Stomach (tissue), 9 donors: ENCODE data around the gene SYNPO2. TPM values are rescaled to one million over a fixed set of nuclear protein-coding genes. Genes with fewer than 3 reads are reported as not detected.

ENCODE experiments used
- DNase-seq, 2 donors: peaks; one replicate each; pipeline versions ENCODE4 v3.0.0 to v3.0.0-alpha.2; 2013 to 2019
- H3K27ac ChIP-seq, 5 donors: fragments of 200-600 bp in 4 of 5; sonication (generic) in 4 of 5; one replicate each; pipeline ENCODE4 v1.5.1; 2013 to 2019; ENCODE audit warnings: mild to moderate bottlenecking in 1 of 5, moderate library complexity in 1 of 5
- H3K27me3 ChIP-seq, 3 donors: fragments of 200-600 bp; sonication (generic); one replicate each; pipeline ENCODE4 v1.5.1; 2017 to 2019; ENCODE audit warnings: mixed run types in 1 of 3
- H3K36me3 ChIP-seq, 4 donors: fragments of 200-600 bp; sonication (generic); 1 replicate in 3 of 4; 2 replicates in 1 of 4; pipeline ENCODE4 v1.5.1; 2016 to 2019
- H3K4me1 ChIP-seq, 4 donors: fragments of 200-600 bp; sonication (generic); one replicate each; pipeline ENCODE4 v1.5.1; 2016 to 2019
- H3K4me3 ChIP-seq, 4 donors: fragments of 200-600 bp; sonication (generic) in 3 of 4; one replicate each; pipeline ENCODE4 v1.5.1; 2016 to 2019; ENCODE audit warnings: mild to moderate bottlenecking in 1 of 4
- H3K9me3 ChIP-seq, 4 donors: fragments of 200-600 bp; sonication (generic); one replicate each; pipeline ENCODE4 v1.5.1; 2016 to 2019
- EP300 ChIP-seq: sonication (generic); formaldehyde crosslinking; IDR thresholded peaks from one replicate; pipeline ENCODE4 v1.6.1; 2017; ENCODE audit warnings: antibody characterized with exemption
- POLR2A ChIP-seq, 4 donors: fragments of 450-650 bp; IDR thresholded peaks; one replicate each; pipeline ENCODE4 v1.6.1; 2016; ENCODE audit warnings: antibody characterized with exemption in 4 of 4, control low read depth in 2 of 4, mild to moderate bottlenecking in 1 of 4, moderate library complexity in 1 of 4
- POLR2AphosphoS5 ChIP-seq, 3 donors: sonication (generic); formaldehyde crosslinking; IDR thresholded peaks; one replicate each; pipeline ENCODE4 v1.6.1; 2016; ENCODE audit warnings: antibody characterized with exemption in 3 of 3
- WGBS, 5 donors: extraction: QIAGEN DNeasy Blood & Tissue Kit in 3 of 5; methylation state at CpG; one replicate each; pipeline versions ENCODE4 v1.1.5 to v1.1.7; 2013 to 2018; 5-methylcytosine and 5-hydroxymethylcytosine counted together
- intact Hi-C: fragments of 100-400 bp; cut with DNase I; formaldehyde crosslinking; loops from one replicate; pipeline ENCODE4 v1.15.1; 2023; ENCODE audit warnings: low total_unique reads
- polyA plus RNA-seq, 3 donors: library from polyadenylated mRNA; stranded (reverse); fragments of 200-250 nt; gene quantifications; one replicate each; pipeline ENCODE4 v1.2.3, GENCODE V29; 2013
- total RNA-seq, 5 donors: library from RNA; depleted of rRNA; stranded (reverse); fragments of >200 nt; gene quantifications; one replicate each; pipeline versions ENCODE4 v1.1.0 to v1.2.3, GENCODE V29; 2014 to 2016
- TF ChIP-seq, protein P1 (sequence below), 7 experiments: fragments of 450-650 bp in 4 of 7; fragments of 200-600 bp in 3 of 7; sonication (generic) in 3 of 7; IDR thresholded peaks; one replicate each; pipeline ENCODE4 v1.5.1; 2016 to 2019; ENCODE audit warnings: antibody characterized with exemption in 7 of 7, control low read depth in 2 of 7, mild to moderate bottlenecking in 1 of 7
- donor health status: healthy with polysubstance abuse.
- donor health status: Bipolar disorder and iron deficiency.
- donor health status: healthy.

SYNPO2 gene
- total and polyA plus RNA-seq, 8 donors = 24.8 to 644 (median 150) TPM

DNA sequence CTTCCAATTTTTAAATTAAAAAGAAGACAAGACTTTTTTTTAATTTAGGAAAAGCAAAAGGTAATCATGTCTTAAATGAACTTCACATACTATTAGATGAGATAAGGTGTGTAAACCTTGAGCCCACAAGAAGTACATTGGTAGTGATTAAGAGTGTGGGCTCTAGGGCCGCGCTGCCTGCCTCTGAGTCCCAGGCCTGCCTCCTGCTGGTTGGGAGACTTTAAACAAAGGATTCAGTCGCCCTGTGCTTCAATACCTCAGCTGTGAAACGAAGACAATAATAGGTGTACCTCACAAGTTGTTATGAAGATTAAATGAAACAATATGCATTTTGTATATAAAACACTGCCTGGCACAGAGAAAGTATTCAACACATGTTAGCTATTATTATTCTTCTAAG, 151.1 kb downstream of the SYNPO2 start:
- Histone ChIP-seq H3K4me1 (peaks cover 8 to 61% (median 43%) of the 10 kb centered on the region in 4 donors), H3K9me3 (no peaks in the 10 kb centered on the region), H3K4me3 (no peak overlapping the region), H3K27ac (peak overlapping the region in 4 of 5 donors; percentile 65 to 93 (median 84)), H3K27me3 (no peaks in the 10 kb centered on the region), H3K36me3 (peaks cover 0 to 4% (median 0%) of the 10 kb centered on the region in 4 donors)
- intact Hi-C loops = loop anchor here (10.0 kb wide), 1 partner anchor 245 kb away; no protein-coding TSS in a partner anchor
- 42 to 59% (median 51%) methylated on average over 4 of the region's 4 CpGs for WGBS, 5 donors
- TF ChIP-seq, protein P1, sequence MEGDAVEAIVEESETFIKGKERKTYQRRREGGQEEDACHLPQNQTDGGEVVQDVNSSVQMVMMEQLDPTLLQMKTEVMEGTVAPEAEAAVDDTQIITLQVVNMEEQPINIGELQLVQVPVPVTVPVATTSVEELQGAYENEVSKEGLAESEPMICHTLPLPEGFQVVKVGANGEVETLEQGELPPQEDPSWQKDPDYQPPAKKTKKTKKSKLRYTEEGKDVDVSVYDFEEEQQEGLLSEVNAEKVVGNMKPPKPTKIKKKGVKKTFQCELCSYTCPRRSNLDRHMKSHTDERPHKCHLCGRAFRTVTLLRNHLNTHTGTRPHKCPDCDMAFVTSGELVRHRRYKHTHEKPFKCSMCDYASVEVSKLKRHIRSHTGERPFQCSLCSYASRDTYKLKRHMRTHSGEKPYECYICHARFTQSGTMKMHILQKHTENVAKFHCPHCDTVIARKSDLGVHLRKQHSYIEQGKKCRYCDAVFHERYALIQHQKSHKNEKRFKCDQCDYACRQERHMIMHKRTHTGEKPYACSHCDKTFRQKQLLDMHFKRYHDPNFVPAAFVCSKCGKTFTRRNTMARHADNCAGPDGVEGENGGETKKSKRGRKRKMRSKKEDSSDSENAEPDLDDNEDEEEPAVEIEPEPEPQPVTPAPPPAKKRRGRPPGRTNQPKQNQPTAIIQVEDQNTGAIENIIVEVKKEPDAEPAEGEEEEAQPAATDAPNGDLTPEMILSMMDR (IDR thresholded peaks at IDR 0.05) = no peak
- TF ChIP-seq POLR2A (IDR thresholded peaks at IDR 0.05) (no peak), EP300 (no peak), POLR2AphosphoS5 (IDR thresholded peaks at IDR 0.05) (no peak)
- no peak for DNase-seq

DNA sequence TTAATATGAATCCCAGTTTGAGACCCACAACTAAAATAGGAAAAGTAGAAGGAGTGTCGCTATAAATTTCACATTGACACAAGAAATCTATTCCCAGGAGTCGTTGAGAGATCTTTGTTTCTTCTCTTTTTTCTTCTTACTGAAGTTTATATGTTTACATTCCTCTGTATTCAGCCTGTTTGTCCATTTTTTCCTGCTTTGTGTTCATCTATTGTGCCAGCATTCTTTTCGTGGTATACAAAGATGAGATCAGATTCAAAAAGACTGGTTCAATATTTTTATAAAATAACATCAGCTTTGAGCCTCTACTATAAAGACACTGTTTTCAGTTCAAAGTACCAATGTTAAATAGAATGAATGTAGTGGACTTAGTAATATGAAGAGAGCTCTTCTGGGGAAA, 151.6 kb downstream of the SYNPO2 start:
- intact Hi-C loops = no loop called here
- peaks cover 8 to 66% (median 43%) of the 10 kb centered on the region in 4 donors for H3K4me1 ChIP-seq

DNA sequence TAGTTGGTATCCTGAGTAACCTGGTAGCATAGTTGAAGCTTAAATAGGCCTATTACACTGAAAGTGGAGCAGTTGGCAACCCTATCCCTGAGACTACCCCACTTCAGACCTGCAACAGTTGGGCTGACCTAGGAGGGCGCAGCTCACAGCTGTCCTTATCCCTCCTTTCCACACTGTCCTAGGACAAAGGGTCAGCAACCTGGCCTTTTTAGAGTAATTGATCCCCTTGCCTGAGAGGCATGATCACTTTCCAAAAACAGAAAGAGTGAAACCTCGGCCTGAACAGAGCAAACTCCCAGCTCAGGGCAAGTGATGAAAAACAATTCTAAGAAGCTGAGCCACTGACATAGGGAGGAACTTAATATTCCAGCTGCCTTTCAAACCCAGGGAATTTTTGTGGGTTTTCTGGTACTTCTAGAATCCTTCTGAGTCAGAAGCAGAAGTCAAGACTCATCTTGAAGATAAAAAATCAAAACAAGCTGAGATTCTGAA, 152.1 kb downstream of the SYNPO2 start:
- Histone ChIP-seq H3K27me3 (no peaks in the 10 kb centered on the region), H3K27ac (peak overlapping the region; percentile 65 to 93 (median 80)), H3K4me1 (peaks cover 8 to 68% (median 44%) of the 10 kb centered on the region in 4 donors), H3K4me3 (no peak overlapping the region), H3K9me3 (no peaks in the 10 kb centered on the region), H3K36me3 (no peaks in the 10 kb centered on the region)
- intact Hi-C loops = no loop called here
- WGBS, 5 donors = 38 to 61% (median 54%) methylated on average over 2 of the region's 2 CpGs
- no peak for DNase-seq
- TF ChIP-seq POLR2A (IDR thresholded peaks at IDR 0.05) = no peak
- no peak for TF ChIP-seq EP300
- peak in 1 of 3 donors; percentile 14 for TF ChIP-seq POLR2AphosphoS5 (IDR thresholded peaks at IDR 0.05)
- TF ChIP-seq, protein P1 (IDR thresholded peaks at IDR 0.05) = no peak

More for the DNA sequence above, 151.6 kb downstream of the SYNPO2 start:
- H3K4me3 ChIP-seq = no peak overlapping the region
- H3K27ac ChIP-seq = peak overlapping the region in 4 of 5 donors; percentile 65 to 93 (median 84)
- no peaks in the 10 kb centered on the region for H3K9me3 ChIP-seq
- H3K27me3 ChIP-seq = no peaks in the 10 kb centered on the region
- DNase-seq = no peak
- TF ChIP-seq, protein P1 (IDR thresholded peaks at IDR 0.05) = no peak
- TF ChIP-seq POLR2A (IDR thresholded peaks at IDR 0.05) (no peak), POLR2AphosphoS5 (IDR thresholded peaks at IDR 0.05) (no peak), EP300 (no peak)
- WGBS, 5 donors = 55 to 76% (median 66%) methylated on average over 3 of the region's 3 CpGs
- no peaks in the 10 kb centered on the region for H3K36me3 ChIP-seq

DNA sequence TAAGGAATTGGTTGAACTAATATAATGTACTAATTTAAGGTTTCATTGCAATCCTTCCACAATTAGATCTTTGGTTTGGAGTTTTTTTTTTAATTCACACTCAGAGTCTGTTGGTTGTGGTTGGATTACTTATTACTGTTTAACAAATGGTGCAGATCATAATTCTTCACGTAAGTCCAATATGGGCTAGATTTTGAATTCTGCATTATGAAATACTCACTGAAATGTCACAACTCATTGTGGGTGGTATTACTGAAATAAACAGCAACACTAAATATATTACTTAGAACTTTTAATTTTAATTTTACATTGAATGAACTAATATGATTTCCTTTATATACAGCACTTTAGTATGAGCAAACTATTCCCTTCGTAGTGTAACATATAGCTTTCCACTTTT, 152.7 kb downstream of the SYNPO2 start:
- Histone ChIP-seq H3K9me3 (no peaks in the 10 kb centered on the region), H3K4me3 (no peak overlapping the region), H3K36me3 (no peaks in the 10 kb centered on the region), H3K4me1 (peaks cover 8 to 70% (median 47%) of the 10 kb centered on the region in 4 donors), H3K27me3 (no peaks in the 10 kb centered on the region), H3K27ac (peak overlapping the region in 4 of 5 donors; percentile 65 to 93 (median 84))
- DNase-seq = no peak
- TF ChIP-seq POLR2A (IDR thresholded peaks at IDR 0.05) = no peak
- TF ChIP-seq POLR2AphosphoS5 (IDR thresholded peaks at IDR 0.05) = no peak
- TF ChIP-seq, protein P1 (IDR thresholded peaks at IDR 0.05) = no peak
- TF ChIP-seq EP300 = no peak
- 61 to 83% (median 63%) methylated on average over 2 of the region's 2 CpGs for WGBS, 5 donors
- intact Hi-C loops = no loop called here
